IMR-90 (cell line): ENCODE results near the gene HOXB7. TPM values are rescaled to one million over a fixed set of nuclear protein-coding genes. Genes with fewer than 3 reads are reported as not detected.

Experiments
- ATAC-seq: fragments of 200-7000 bp; cut with Tn5 transposase; 2 replicates; pipeline ENCODE4 v1.9.1; 2020; ENCODE audit warnings: low read depth, mild to moderate bottlenecking, moderate library complexity
- BruUV-seq: library from RNA; stranded (reverse); fragments of 400-500 nt; replicated peaks from 2 replicates; lab custom pipeline; 2021; lab: Mats Ljungman, UMichigan
- CTCF ChIA-PET: fragments of 300-600 bp; formaldehyde crosslinking; extraction: SDS; loops from one replicate; lab custom pipeline; 2021; ENCODE audit warnings: antibody characterized with exemption; lab: Yijun Ruan, JAX
- POLR2A ChIA-PET: fragments of 300-600 bp; sonication (Branson Sonifier 250); formaldehyde crosslinking; loops from one replicate; lab custom pipeline; 2022; ENCODE audit warnings: antibody characterized with exemption; ENCODE audit not compliant: unreplicated experiment; lab: Charles Lee
- DNase-seq: peaks from one replicate; pipeline ENCODE4 v3.0.0; 2013
- H2AFZ ChIP-seq: replicated peaks from 2 replicates; pipeline ENCODE3; 2013; ENCODE audit warnings: low read length, mild to moderate bottlenecking; ENCODE audit not compliant: poor library complexity
- H2AK5ac ChIP-seq: 2 replicates; pipeline ENCODE4 v1.6.1; 2013; ENCODE audit warnings: low read depth, low read length, inconsistent platforms
- H2AK9ac ChIP-seq: replicated peaks from 2 replicates; pipeline ENCODE3; 2013; ENCODE audit warnings: mild to moderate bottlenecking, low read depth, low read length, moderate library complexity; ENCODE audit not compliant: poor library complexity
- H2BK120ac ChIP-seq: 2 replicates; pipeline ENCODE4 v1.6.1; 2013; ENCODE audit warnings: low read depth, low read length, inconsistent platforms
- H2BK15ac ChIP-seq: 3 replicates; pipeline ENCODE4 v1.6.1; 2013; ENCODE audit warnings: low read depth, low read length, inconsistent platforms
- H2BK20ac ChIP-seq: 2 replicates; pipeline ENCODE4 v1.6.1; 2013; ENCODE audit warnings: low read depth, mild to moderate bottlenecking, inconsistent platforms, low read length, moderate library complexity
- H2BK5ac ChIP-seq: 2 replicates; pipeline ENCODE4 v1.6.1; 2013; ENCODE audit warnings: mild to moderate bottlenecking, low read depth, low read length, inconsistent platforms; ENCODE audit not compliant: poor library complexity, severe bottlenecking
- H3K14ac ChIP-seq: replicated peaks from 2 replicates; pipeline ENCODE4 v1.6.1; 2013; ENCODE audit warnings: low read depth, low read length, inconsistent platforms
- H3K18ac ChIP-seq: 2 replicates; pipeline ENCODE4 v1.6.1; 2013; ENCODE audit warnings: low read depth, low read length, control low read depth
- H3K23ac ChIP-seq: 2 replicates; pipeline ENCODE4 v1.6.1; 2013; ENCODE audit warnings: low read depth, low read length, inconsistent platforms
- H3K27ac ChIP-seq: 2 replicates; pipeline ENCODE4 v1.5.1; 2013; ENCODE audit warnings: mild to moderate bottlenecking, control low read depth, low read length; ENCODE audit not compliant: insufficient read depth
- H3K27me3 ChIP-seq: 2 replicates; pipeline ENCODE4 v1.6.1; 2013; ENCODE audit warnings: low read length; ENCODE audit not compliant: control insufficient read depth, insufficient read depth
- H3K36me3 ChIP-seq: 2 replicates; pipeline ENCODE4 v1.6.1; 2013; ENCODE audit warnings: low read length, mixed read lengths; ENCODE audit not compliant: control insufficient read depth, insufficient read depth
- H3K4ac ChIP-seq: 2 replicates; pipeline ENCODE4 v1.6.1; 2013; ENCODE audit warnings: low read depth, low read length, inconsistent platforms
- H3K4me1 ChIP-seq: 2 replicates; pipeline ENCODE4 v1.6.1; 2013; ENCODE audit warnings: low read length, mixed read lengths; ENCODE audit not compliant: control insufficient read depth, insufficient read depth
- H3K4me2 ChIP-seq: 2 replicates; pipeline ENCODE4 v1.6.1; 2013; ENCODE audit warnings: low read depth, mild to moderate bottlenecking, control low read depth, low read length, moderate library complexity
- H3K4me3 ChIP-seq: 2 replicates; pipeline ENCODE4 v1.5.1; 2013; ENCODE audit warnings: low read depth, mild to moderate bottlenecking, control low read depth, low read length, moderate library complexity; ENCODE audit not compliant: insufficient read depth
- H3K56ac ChIP-seq: 2 replicates; pipeline ENCODE4 v1.6.1; 2013; ENCODE audit warnings: low read length, inconsistent platforms; ENCODE audit not compliant: insufficient read depth; ENCODE audit errors: extremely low read depth
- H3K79me1 ChIP-seq, 2 experiments: 2 replicates each; pipeline ENCODE4 v1.6.1; 2013; ENCODE audit warnings: low read length in 2 of 2, inconsistent platforms in 1 of 2, low read depth in 1 of 2
- H3K9ac ChIP-seq: 2 replicates; pipeline ENCODE4 v1.6.1; 2013; ENCODE audit warnings: low read depth, low read length, control low read depth
- H3K9me1 ChIP-seq: 2 replicates; pipeline ENCODE4 v1.6.1; 2013; ENCODE audit warnings: low read length, inconsistent platforms; ENCODE audit not compliant: insufficient read depth
- H3K9me3 ChIP-seq: 2 replicates; pipeline ENCODE4 v1.6.1; 2013; ENCODE audit warnings: low read length; ENCODE audit not compliant: control insufficient read depth, insufficient read depth
- H4K20me1 ChIP-seq: 2 replicates; pipeline ENCODE4 v1.6.1; 2013; ENCODE audit warnings: low read length, inconsistent platforms; ENCODE audit not compliant: insufficient read depth
- H4K5ac ChIP-seq: 2 replicates; pipeline ENCODE4 v1.6.1; 2013; ENCODE audit warnings: mild to moderate bottlenecking, low read depth, low read length, control low read depth
- H4K8ac ChIP-seq, 2 experiments: 2 replicates each; pipeline ENCODE4 v1.6.1; 2013; ENCODE audit warnings: low read depth in 2 of 2, low read length in 2 of 2, control low read depth in 1 of 2, inconsistent platforms in 1 of 2
- H4K91ac ChIP-seq: 2 replicates; pipeline ENCODE4 v1.6.1; 2013; ENCODE audit warnings: low read depth, low read length, inconsistent platforms; ENCODE audit not compliant: insufficient read depth
- BHLHE40 ChIP-seq: fragments of 150-350 bp; IDR thresholded peaks from 2 replicates; pipeline ENCODE4 v1.6.1; 2016; ENCODE audit warnings: mild to moderate bottlenecking, low read depth, low read length
- CEBPB ChIP-seq: IDR thresholded peaks from 2 replicates; pipeline ENCODE4 v1.6.1; 2012; ENCODE audit warnings: low read depth, low read length, improper control_type of control experiment
- CHD1 ChIP-seq: IDR thresholded peaks from 2 replicates; pipeline ENCODE4 v1.6.1; 2012; ENCODE audit warnings: low read depth, low read length, improper control_type of control experiment
- MXI1 ChIP-seq: IDR thresholded peaks from 2 replicates; pipeline ENCODE4 v1.6.1; 2012; ENCODE audit warnings: low read depth, mild to moderate bottlenecking, low read length, moderate library complexity, borderline replicate concordance
- POLR2A ChIP-seq: IDR thresholded peaks from 2 replicates; pipeline ENCODE4 v1.6.1; 2012; ENCODE audit warnings: mild to moderate bottlenecking, low read depth, low read length
- RAD21 ChIP-seq: IDR thresholded peaks from 2 replicates; pipeline ENCODE4 v1.6.1; 2012; ENCODE audit warnings: low read length, improper control_type of control experiment
- RFX5 ChIP-seq: IDR thresholded peaks from 2 replicates; pipeline ENCODE4 v1.8.0; 2012; ENCODE audit warnings: low read depth, mild to moderate bottlenecking, low read length, moderate library complexity
- SMC3 ChIP-seq: fragments of 150-350 bp; IDR thresholded peaks from 2 replicates; pipeline ENCODE4 v1.6.1; 2016; ENCODE audit warnings: low read depth, mild to moderate bottlenecking, antibody characterized with exemption, low read length, moderate library complexity
- WGBS, 2 experiments: methylation state at CpG; one replicate each; pipeline versions ENCODE4 v1.1.5 to v1.1.7; 2013; ENCODE audit warnings: missing lambda C conversion rate in 2 of 2; ENCODE audit not compliant: insufficient read length in 1 of 2; ENCODE audit errors: extremely low coverage in 2 of 2; 5-methylcytosine and 5-hydroxymethylcytosine counted together
- dilution Hi-C: fragments of 300-500 bp; cut with HindIII; formaldehyde crosslinking; loops from one replicate; pipeline ENCODE4 v1.14.3; 2018; ENCODE audit warnings: low sequenced_read_pairs; ENCODE audit not compliant: unreplicated experiment
- in situ Hi-C: fragments of 300-500 bp; cut with MboI; formaldehyde crosslinking; loops from 3 replicates; pipeline ENCODE4 v1.14.3; 2019; ENCODE audit warnings: low sequenced_read_pairs, inconsistent platforms, mixed read lengths
- intact Hi-C: fragments of 100-400 bp; cut with micrococcal nuclease; formaldehyde crosslinking; loops from 2 replicates; pipeline ENCODE4 v1.10.0; 2022
- polyA plus RNA-seq, 3 experiments: library from polyadenylated mRNA; depleted of rRNA; stranded (reverse); fragments of >200 nt; gene quantifications; 2 replicates each; pipeline ENCODE4 v1.2.3, GENCODE V29; 2012; ENCODE audit warnings: low replicate concordance in 1 of 3
- total RNA-seq: library from RNA; depleted of rRNA; stranded (reverse); fragments of >200 nt; gene quantifications from 2 replicates; pipeline ENCODE4 v1.2.3, GENCODE V29; 2012
- TF ChIP-seq, protein P1 (sequence below): fragments of 150-350 bp; IDR thresholded peaks from 2 replicates; pipeline ENCODE4 v1.6.1; 2016; ENCODE audit warnings: low read depth, mild to moderate bottlenecking, low read length, moderate library complexity, borderline replicate concordance
- TF ChIP-seq, protein P2 (sequence below): fragments of 150-350 bp; IDR thresholded peaks from 2 replicates; pipeline ENCODE4 v1.6.1; 2017; ENCODE audit warnings: mild to moderate bottlenecking, antibody characterized with exemption, low read length, low read depth

The HOXB7 gene
- total and polyA plus RNA-seq, 2 of the 4 experiments (the other 2 are of a cell fraction) = 1.8 to 6.7 TPM

DNA sequence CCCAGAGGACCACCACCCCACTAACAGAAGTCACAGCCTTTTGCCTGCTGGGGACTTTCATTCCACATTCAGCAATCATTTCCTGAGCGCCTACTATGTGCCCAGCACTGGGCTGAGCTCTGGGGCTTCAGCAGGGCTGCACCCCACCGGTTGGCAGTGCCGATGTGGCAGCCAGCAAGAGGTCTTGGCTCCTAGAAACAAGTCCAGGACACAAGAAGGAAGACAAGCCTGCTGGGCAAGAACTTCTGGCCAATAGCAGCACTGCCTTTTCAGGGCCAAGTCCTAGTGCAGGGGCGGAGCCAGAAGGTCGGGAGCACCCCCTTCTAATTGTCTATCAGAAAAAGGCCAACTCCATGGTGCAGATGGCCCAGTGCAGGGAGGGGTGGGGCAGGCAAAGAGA lies 28.3 kb upstream of the HOXB7 start:
- no peak overlapping the region for H2BK15ac ChIP-seq
- no peak overlapping the region for H3K4me3 ChIP-seq
- H3K4me1 ChIP-seq = no peaks in the 10 kb centered on the region
- H3K9ac ChIP-seq = no peak overlapping the region
- no peaks in the 10 kb centered on the region; the same call in 1 of the 2 replicates for H4K20me1 ChIP-seq
- intact Hi-C loops (no loop called here), in situ Hi-C loops (no loop called here), dilution Hi-C loops (no loop called here)
- no peak overlapping the region for H3K56ac ChIP-seq
- H3K4me2 ChIP-seq = no peak overlapping the region
- ATAC-seq = no peak
- no peak overlapping the region for H3K27ac ChIP-seq
- no peak overlapping the region for H3K14ac ChIP-seq
- peaks cover 14% of the 10 kb centered on the region for H3K9me3 ChIP-seq
- no peaks in the 10 kb centered on the region for H3K36me3 ChIP-seq
- H4K5ac ChIP-seq = no peak overlapping the region
- peaks cover 99% of the 10 kb centered on the region for H3K27me3 ChIP-seq
- H2BK5ac ChIP-seq = no peak overlapping the region
- no TSS peak for BruUV-seq
- no peak overlapping the region for H2AK9ac ChIP-seq
- no peak overlapping the region for H4K8ac ChIP-seq
- DNase-seq = no peak
- H4K91ac ChIP-seq = no peak overlapping the region
- TF ChIP-seq POLR2A (no peak), SMC3 (no peak), RFX5 (no peak), RAD21 (no peak), BHLHE40 (no peak), CHD1 (no peak), MXI1 (no peak), CEBPB (no peak)
- TF ChIP-seq, protein P1, sequence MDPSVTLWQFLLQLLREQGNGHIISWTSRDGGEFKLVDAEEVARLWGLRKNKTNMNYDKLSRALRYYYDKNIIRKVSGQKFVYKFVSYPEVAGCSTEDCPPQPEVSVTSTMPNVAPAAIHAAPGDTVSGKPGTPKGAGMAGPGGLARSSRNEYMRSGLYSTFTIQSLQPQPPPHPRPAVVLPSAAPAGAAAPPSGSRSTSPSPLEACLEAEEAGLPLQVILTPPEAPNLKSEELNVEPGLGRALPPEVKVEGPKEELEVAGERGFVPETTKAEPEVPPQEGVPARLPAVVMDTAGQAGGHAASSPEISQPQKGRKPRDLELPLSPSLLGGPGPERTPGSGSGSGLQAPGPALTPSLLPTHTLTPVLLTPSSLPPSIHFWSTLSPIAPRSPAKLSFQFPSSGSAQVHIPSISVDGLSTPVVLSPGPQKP = no peak
- TF ChIP-seq, protein P2, sequence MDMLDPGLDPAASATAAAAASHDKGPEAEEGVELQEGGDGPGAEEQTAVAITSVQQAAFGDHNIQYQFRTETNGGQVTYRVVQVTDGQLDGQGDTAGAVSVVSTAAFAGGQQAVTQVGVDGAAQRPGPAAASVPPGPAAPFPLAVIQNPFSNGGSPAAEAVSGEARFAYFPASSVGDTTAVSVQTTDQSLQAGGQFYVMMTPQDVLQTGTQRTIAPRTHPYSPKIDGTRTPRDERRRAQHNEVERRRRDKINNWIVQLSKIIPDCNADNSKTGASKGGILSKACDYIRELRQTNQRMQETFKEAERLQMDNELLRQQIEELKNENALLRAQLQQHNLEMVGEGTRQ = no peak
- no peak overlapping the region for H3K18ac ChIP-seq
- no peak overlapping the region for H3K4ac ChIP-seq
- no peaks in the 10 kb centered on the region for H3K79me1 ChIP-seq
- no peaks in the 10 kb centered on the region for H3K9me1 ChIP-seq
- H2BK20ac ChIP-seq = no peak overlapping the region
- WGBS, 2 experiments = 0% methylated on average over 2 of the region's 5 CpGs; no CpG with 5 or more reads in 1 of the 2 experiments
- H2AFZ ChIP-seq = no peak overlapping the region
- POLR2A ChIA-PET = no interaction called here
- H2BK120ac ChIP-seq = no peak overlapping the region
- CTCF ChIA-PET = no interaction called here
- H3K23ac ChIP-seq = no peak overlapping the region
- H2AK5ac ChIP-seq = no peak overlapping the region
